NCI-H2107 treated with DMSO at 0.1 percent for 48 hours (cell line): ENCODE results near the gene PRRX1.
A peak's percentile ranks its signal among the peaks of the same experiment; 100 is the strongest.

ENCODE experiments used
- DNase-seq: peaks from one replicate; lab custom pipeline; 2025; ENCODE audit not compliant: unreplicated experiment; lab: John Stamatoyannopoulos, UW

The PRRX1 gene

DNA sequence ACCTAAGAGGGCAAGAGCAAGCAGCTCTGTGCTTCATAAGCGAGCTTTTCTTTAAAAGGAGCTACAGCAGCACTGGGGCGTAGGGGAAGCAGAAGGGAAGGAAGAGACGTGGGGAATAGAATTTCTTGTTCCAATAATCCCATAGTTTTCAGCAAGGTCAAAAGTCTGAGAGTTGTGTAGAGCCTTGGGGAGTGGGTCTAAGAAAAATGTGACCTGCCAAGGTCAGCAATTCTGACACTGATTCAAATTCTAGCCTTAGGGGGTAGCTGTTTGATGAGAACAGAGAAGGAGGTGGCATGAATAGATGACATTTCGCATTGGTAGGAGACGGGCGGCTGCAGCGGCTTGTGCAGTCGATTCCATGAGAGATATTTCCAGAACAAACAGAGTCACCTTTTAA is 22.4 kb downstream of the PRRX1 start:
- no peak for DNase-seq

GRCh38 chr1:170687621-170688020 is 23.7 kb downstream of the PRRX1 start:
- DNase-seq: no peak

- no peak for DNase-seq
Measured at GRCh38 chr1:170691258-170691657, 27.3 kb downstream of the PRRX1 start.

GRCh38 chr1:170692866-170693575 is 29.1 kb downstream of the PRRX1 start:
- DNase-seq: peak; percentile 48

DNA sequence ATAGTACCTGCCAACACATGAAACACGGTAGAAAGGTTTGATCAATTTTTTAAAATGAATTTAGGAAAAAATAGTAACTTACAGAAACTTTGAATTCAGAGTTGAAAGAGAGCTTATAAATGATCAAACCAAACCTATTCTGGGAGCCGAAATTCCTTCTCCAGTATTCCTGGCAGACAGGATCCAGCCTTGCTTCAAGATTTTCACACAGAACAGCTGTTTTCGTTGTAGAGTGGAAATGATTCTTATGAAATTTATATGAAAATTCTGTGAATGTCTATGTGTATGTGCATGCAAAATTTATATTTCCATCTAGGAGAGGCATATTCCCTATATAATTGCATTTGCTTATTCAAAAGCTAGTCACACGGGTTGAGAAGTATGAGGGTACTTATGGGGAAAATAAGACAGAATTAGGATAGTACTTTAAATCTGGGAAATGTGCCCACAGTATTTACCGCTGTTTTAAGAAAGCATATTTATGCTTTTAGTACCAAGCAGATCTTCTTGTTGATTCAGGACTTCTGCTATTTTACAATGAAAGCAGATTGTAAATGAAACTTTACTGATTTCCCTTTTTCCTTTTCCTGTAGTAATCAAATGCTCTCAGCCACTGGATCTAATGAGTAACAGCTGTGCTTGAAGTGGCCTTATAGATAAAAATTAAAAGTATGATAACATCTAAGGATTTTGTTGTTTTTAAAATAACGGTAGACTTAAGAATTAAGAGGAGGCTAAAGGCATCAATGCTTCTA is 30.4 kb downstream of the PRRX1 start:
- DNase-seq: no peak

GRCh38 chr1:170695955-170696590 is 32.1 kb downstream of the PRRX1 start:
- DNase-seq: no peak

GRCh38 chr1:170696591-170697290 is 32.8 kb downstream of the PRRX1 start:
- no peak for DNase-seq

- no peak for DNase-seq
Measured at GRCh38 chr1:170697316-170697715, 33.4 kb downstream of the PRRX1 start.

- no peak for DNase-seq
Measured at GRCh38 chr1:170698301-170699275, 34.7 kb downstream of the PRRX1 start.

DNA sequence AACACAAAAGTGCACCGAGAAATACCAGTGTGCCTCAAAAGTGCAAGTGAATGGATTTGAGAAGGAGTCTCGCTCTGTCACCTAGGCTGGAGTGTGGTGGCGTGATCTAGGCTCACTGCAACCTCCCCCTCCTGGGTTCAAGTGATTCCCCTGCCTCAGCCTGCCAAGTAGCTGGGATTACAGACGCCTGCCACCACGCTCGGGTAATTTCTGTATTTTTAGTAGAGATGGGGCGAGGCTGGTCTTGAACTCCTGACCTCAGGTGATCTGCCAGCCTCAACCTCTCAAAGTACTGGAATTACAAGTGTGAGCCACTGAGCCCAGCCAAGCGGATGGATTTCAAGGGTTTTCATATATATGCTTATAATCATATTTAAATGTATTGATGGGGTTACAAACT is 35.8 kb downstream of the PRRX1 start:
- DNase-seq: no peak

GRCh38 chr1:170700842-170701615 is 37.1 kb downstream of the PRRX1 start:
- DNase-seq: no peak

- DNase-seq: no peak
Measured at GRCh38 chr1:170701962-170702361, 38.0 kb downstream of the PRRX1 start.

DNA sequence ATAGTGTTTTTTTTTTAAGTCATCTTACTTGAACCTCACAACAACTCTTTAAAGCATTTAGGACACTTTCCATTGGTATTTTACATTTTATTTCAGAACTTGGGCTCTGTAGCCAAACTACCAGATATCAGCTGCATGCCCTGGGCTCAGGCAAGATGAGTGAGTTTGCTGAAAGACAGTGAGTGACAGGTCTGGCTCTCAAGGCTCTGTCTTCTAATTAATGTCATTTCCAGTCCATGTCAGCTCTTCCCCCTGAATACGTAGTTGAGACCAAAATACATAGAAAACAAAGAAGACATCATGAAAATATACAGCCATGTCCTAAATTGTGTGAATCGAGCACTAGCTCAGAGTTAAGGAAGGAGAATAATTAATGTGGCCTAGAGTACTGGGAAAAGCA is 39.7 kb downstream of the PRRX1 start:
- DNase-seq: no peak

GRCh38 chr1:170704256-170704655 is 40.3 kb downstream of the PRRX1 start:
- no peak for DNase-seq

- DNase-seq: no peak
Measured at GRCh38 chr1:170705981-170706380, 42.0 kb downstream of the PRRX1 start.

- no peak for DNase-seq
Measured at GRCh38 chr1:170707117-170707516, 43.2 kb downstream of the PRRX1 start.

GRCh38 chr1:170707959-170708655 is 44.2 kb downstream of the PRRX1 start:
- no peak for DNase-seq

DNA sequence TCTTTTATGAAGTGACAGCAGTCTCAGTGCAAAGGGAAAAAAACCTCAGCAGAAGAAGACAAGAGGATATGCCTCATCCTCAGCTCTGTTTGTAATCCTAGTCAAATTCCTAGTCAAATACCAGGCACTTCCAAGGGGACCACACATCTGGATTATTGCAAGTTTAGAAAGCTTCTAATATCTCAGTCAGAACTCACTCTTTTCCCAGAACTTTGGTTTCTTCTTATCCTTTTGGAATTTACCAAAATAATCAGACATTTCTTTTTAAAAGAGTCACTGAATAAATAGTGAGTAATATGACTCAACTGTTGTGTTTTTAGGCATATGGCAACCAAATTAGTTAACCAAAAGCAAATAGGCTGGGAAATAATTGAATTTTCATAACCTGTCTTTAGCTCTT is 47.8 kb downstream of the PRRX1 start:
- no peak for DNase-seq

GRCh38 chr1:170714163-170714562 is 50.2 kb downstream of the PRRX1 start:
- peak; percentile 9 for DNase-seq
